HG03432 (cell line): ENCODE results near the gene WEE2.
"Not testable (repeated sequence)": the region's sequence is repeated elsewhere in the genome, so short reads cannot be mapped to it uniquely, and the experiment has no call there.

Experiments
- ATAC-seq: cut with Tn5 transposase; IDR thresholded peaks from one replicate; pipeline ENCODE4 v1.9.1; 2021; ENCODE audit warnings: mild to moderate bottlenecking, moderate library complexity; ENCODE audit not compliant: unreplicated experiment

Gene WEE2

DNA sequence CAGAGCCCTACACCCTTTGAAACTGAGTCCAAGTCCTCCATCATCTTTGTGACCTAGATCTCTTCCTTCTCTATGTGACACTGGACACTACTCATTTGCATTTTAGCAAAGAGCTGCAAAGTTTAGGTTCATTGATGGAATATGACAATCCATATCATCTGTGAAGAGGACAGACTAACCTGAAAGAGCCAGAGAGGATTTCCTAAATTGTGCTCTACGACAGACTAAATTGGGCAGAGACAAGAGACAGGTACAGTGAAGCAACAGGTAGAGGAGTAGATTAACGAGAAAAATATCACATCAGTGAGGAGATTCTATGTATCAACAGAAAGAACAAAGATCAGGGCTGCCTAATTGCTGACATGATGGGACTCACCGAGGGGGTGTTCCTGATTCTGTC is 55.6 kb downstream of the WEE2 start, which contains the start of gene TAS2R3:
Gene TAS2R3 (plus strand): TSS at position 301 of the 400 bp plus-strand sequence. CDS start 62 bp downstream, at position 363.
- ATAC-seq, result no peak

- not testable (repeated sequence) for ATAC-seq
Measured at GRCh38 chr7:141770083-141770583, 62.0 kb downstream of the WEE2 start.

DNA sequence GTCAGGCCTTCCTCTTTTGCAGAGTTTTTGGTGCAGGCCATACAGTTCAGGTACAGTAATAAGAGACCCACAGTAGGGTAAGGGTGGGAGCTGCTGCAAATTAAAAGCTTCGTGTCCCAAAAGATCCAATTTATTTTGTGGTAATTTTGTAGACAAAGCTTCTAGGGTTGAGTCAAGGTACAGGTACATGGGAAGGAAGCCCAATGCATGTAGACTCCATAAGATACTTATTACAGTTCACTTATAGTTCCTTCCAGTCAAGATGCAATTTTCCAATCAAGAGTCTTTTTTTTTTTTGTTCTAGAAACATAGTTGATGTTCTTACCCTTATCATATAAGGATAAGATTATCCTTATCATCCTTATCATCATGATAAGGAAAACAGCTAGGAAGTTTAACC is 68.2 kb downstream of the WEE2 start, which contains the start of gene TAS2R4:
Gene TAS2R4 (plus strand): TSS at position 301 of the 400 bp plus-strand sequence. CDS start 1,815 bp downstream, outside the sequence.
- no peak for ATAC-seq
